SK-N-SH (cell line): Measurements from ENCODE around the gene WDR86. TPM values are rescaled to one million over a fixed set of nuclear protein-coding genes. Genes with fewer than 3 reads are reported as not detected.

Experiments used
- CTCF ChIA-PET: fragments of 300-600, 350-600 bp; formaldehyde crosslinking; extraction: SDS; loops from one replicate; lab custom pipeline; 2021; lab: Yijun Ruan, JAX
- POLR2A ChIA-PET: fragments of 350-600 bp; sonication (Branson Sonifier 250); formaldehyde crosslinking; extraction: SDS; loops from one replicate; lab custom pipeline; 2020; ENCODE audit warnings: antibody characterized with exemption, inconsistent platforms; lab: Yijun Ruan, JAX
- DNase-seq: peaks from one replicate; pipeline ENCODE4 v3.0.0; 2012
- H2AFZ ChIP-seq: fragments of 200-600 bp; sonication (generic); 2 replicates; pipeline ENCODE4 v1.8.1; 2016; ENCODE audit warnings: antibody characterized with exemption, mild to moderate bottlenecking, low read depth
- H3F3A ChIP-seq: fragments of 200-600 bp; sonication (generic); replicated peaks from 2 replicates; pipeline ENCODE3; 2016; ENCODE audit warnings: antibody characterized with exemption, mild to moderate bottlenecking; ENCODE audit not compliant: insufficient read depth
- H3K27ac ChIP-seq, 2 experiments: fragments of 200-500 bp in 1 of 2; fragments of 200-600 bp in 1 of 2; sonication (Bioruptor generic) in 1 of 2; sonication (generic), shearing (Covaris generic) in 1 of 2; 2 replicates each; pipeline versions ENCODE4 v1.5.1 to v1.6.1; 2014 to 2016; ENCODE audit warnings: low read depth in 2 of 2, inconsistent platforms in 1 of 2, low read length in 1 of 2, mild to moderate bottlenecking in 1 of 2, mixed read lengths in 1 of 2
- H3K27me3 ChIP-seq: fragments of 200-600 bp; sonication (generic), shearing (Covaris generic); 2 replicates; pipeline ENCODE4 v1.6.1; 2016; ENCODE audit warnings: mixed run types; ENCODE audit not compliant: insufficient read depth
- H3K36me3 ChIP-seq, 2 experiments: fragments of 200-500 bp in 1 of 2; fragments of 200-600 bp in 1 of 2; sonication (Bioruptor generic) in 1 of 2; sonication (generic) in 1 of 2; replicated peaks in 1 of 2; 2 replicates each; pipeline versions ENCODE3 to v1.5.1; 2014 to 2016; ENCODE audit warnings: low read length in 1 of 2, mild to moderate bottlenecking in 1 of 2; ENCODE audit not compliant: insufficient read depth in 2 of 2, control insufficient read depth in 1 of 2
- H3K4me1 ChIP-seq, 2 experiments: fragments of 200-500 bp in 1 of 2; fragments of 200-600 bp in 1 of 2; sonication (Bioruptor generic) in 1 of 2; sonication (generic), shearing (Covaris generic) in 1 of 2; 2 replicates each; pipeline versions ENCODE4 v1.5.1 to v1.6.1; 2014 to 2016; ENCODE audit warnings: low read depth in 1 of 2, low read length in 1 of 2, mixed run types in 1 of 2; ENCODE audit not compliant: insufficient read depth in 2 of 2, control insufficient read depth in 1 of 2
- H3K4me2 ChIP-seq: fragments of 200-600 bp; sonication (generic), shearing (Covaris generic); 2 replicates; pipeline ENCODE4 v1.6.1; 2017; ENCODE audit warnings: mixed run types
- H3K4me3 ChIP-seq, 2 experiments: fragments of 200-500 bp in 1 of 2; fragments of 200-600 bp in 1 of 2; sonication (Bioruptor generic) in 1 of 2; sonication (generic), shearing (Covaris generic) in 1 of 2; 2 replicates each; pipeline versions ENCODE4 v1.5.1 to v1.8.1; 2014 to 2016; ENCODE audit warnings: low read depth in 2 of 2, inconsistent platforms in 1 of 2, low read length in 1 of 2, mild to moderate bottlenecking in 1 of 2, mixed read lengths in 1 of 2, moderate library complexity in 1 of 2
- H3K79me2 ChIP-seq: fragments of 200-600 bp; sonication (generic); 2 replicates; pipeline ENCODE4 v1.8.1; 2017; ENCODE audit warnings: mild to moderate bottlenecking; ENCODE audit not compliant: insufficient read depth
- H3K9ac ChIP-seq: fragments of 200-600 bp; sonication (generic); 2 replicates; pipeline ENCODE4 v1.6.1; 2017; ENCODE audit warnings: mixed run types
- H3K9me2 ChIP-seq: fragments of 200-600 bp; sonication (generic); 2 replicates; pipeline ENCODE4 v1.6.1; 2017; ENCODE audit warnings: mixed run types
- H3K9me3 ChIP-seq: fragments of 200-600 bp; sonication (generic); 2 replicates; pipeline ENCODE4 v1.6.1; 2017; ENCODE audit warnings: mixed run types, mild to moderate bottlenecking, moderate library complexity
- H4K20me1 ChIP-seq: fragments of 200-600 bp; sonication (generic); 2 replicates; pipeline ENCODE4 v1.6.1; 2017; ENCODE audit warnings: mild to moderate bottlenecking, mixed run types; ENCODE audit not compliant: insufficient read depth
- ELF1 ChIP-seq: IDR thresholded peaks from 2 replicates; pipeline ENCODE4 v1.4.0; 2012
- EZH2phosphoT487 ChIP-seq: fragments of 200-600 bp; sonication (generic); IDR thresholded peaks from 2 replicates; pipeline ENCODE4 v1.6.1; 2017; ENCODE audit warnings: low read depth, mixed run types, mild to moderate bottlenecking, antibody characterized with exemption, moderate library complexity, borderline replicate concordance
- GATA2 ChIP-seq: sonication (generic); formaldehyde crosslinking; IDR thresholded peaks from 2 replicates; pipeline ENCODE4 v1.5.0; 2020; ENCODE audit warnings: mild to moderate bottlenecking, missing genetic modification reagents
- MAX ChIP-seq: IDR thresholded peaks from 2 replicates; pipeline ENCODE4 v1.4.0; 2012; ENCODE audit warnings: low read depth
- MXI1 ChIP-seq: IDR thresholded peaks from 2 replicates; pipeline ENCODE4 v1.6.1; 2012; ENCODE audit warnings: mild to moderate bottlenecking, low read depth, low read length, improper control_type of control experiment
- NFIC ChIP-seq: IDR thresholded peaks from 2 replicates; pipeline ENCODE4 v1.4.0; 2012; ENCODE audit warnings: borderline replicate concordance
- PBX3 ChIP-seq: IDR thresholded peaks from 2 replicates; pipeline ENCODE4; 2012
- POLR2AphosphoS5 ChIP-seq: IDR thresholded peaks from 2 replicates; pipeline ENCODE4 v1.6.1; 2012; ENCODE audit warnings: low read depth, low read length
- RAD21 ChIP-seq: IDR thresholded peaks from 2 replicates; pipeline ENCODE4 v1.6.1; 2012; ENCODE audit warnings: mild to moderate bottlenecking, low read length
- RFX5 ChIP-seq: IDR thresholded peaks from 2 replicates; pipeline ENCODE4 v1.6.1; 2012; ENCODE audit warnings: mild to moderate bottlenecking, improper control_type of control experiment, low read length
- SIN3A ChIP-seq: IDR thresholded peaks from 2 replicates; pipeline ENCODE4 v1.6.1; 2012; ENCODE audit warnings: low read depth, mild to moderate bottlenecking, low read length, moderate library complexity, borderline replicate concordance
- TCF12 ChIP-seq: IDR thresholded peaks from 2 replicates; pipeline ENCODE4 v1.4.0; 2012
- TEAD4 ChIP-seq: IDR thresholded peaks from 2 replicates; pipeline ENCODE4 v1.4.0; 2012; ENCODE audit warnings: mild to moderate bottlenecking, borderline replicate concordance; ENCODE audit not compliant: insufficient read depth
- USF1 ChIP-seq: IDR thresholded peaks from 2 replicates; pipeline ENCODE4 v1.4.0; 2012; ENCODE audit warnings: low read depth, borderline replicate concordance
- USF2 ChIP-seq: fragments of 150-350 bp; IDR thresholded peaks from 2 replicates; pipeline ENCODE4 v1.6.1; 2017; ENCODE audit warnings: antibody characterized with exemption, low read length, low read depth, borderline replicate concordance
- YY1 ChIP-seq: IDR thresholded peaks from 2 replicates; pipeline ENCODE4 v1.4.0; 2012; ENCODE audit warnings: low read depth, mild to moderate bottlenecking
- WGBS: methylation state at CpG from one replicate; pipeline ENCODE4 v1.1.6; 2017; ENCODE audit warnings: low lambda C conversion rate; 5-methylcytosine and 5-hydroxymethylcytosine counted together
- polyA plus RNA-seq, 3 experiments: library from polyadenylated mRNA; depleted of rRNA; stranded (reverse); fragments of >200 nt; gene quantifications; 2 replicates each; pipeline ENCODE4 v1.2.3, GENCODE V29; 2012

WDR86 gene
- polyA plus RNA-seq, 1 of the 3 experiments (the other 2 are of a cell fraction) = 1.0 TPM

- Histone ChIP-seq H4K20me1 (no peaks in the 10 kb centered on the region), H3K36me3 (no peaks in the 10 kb centered on the region), H3K4me1 (peaks cover 0 to 20% of the 10 kb centered on the region in 2 experiments; a peak in 2 of 4 replicates), H3K4me3 (no peak overlapping the region), H3K9ac (no peak overlapping the region), H3K79me2 (no peaks in the 10 kb centered on the region), H3K27ac (no peak overlapping the region), H3K9me3 (no peaks in the 10 kb centered on the region), H3K9me2 (no peaks in the 10 kb centered on the region), H3F3A (no peaks in the 10 kb centered on the region), H3K27me3 (no peaks in the 10 kb centered on the region; the same call in 1 of the 2 replicates), H3K4me2 (no peak overlapping the region), H2AFZ (no peak overlapping the region)
- WGBS = 72% methylated on average over 10 of the region's 17 CpGs
- ChIA-PET POLR2A (no interaction called here), CTCF (interaction anchor here (1.2 to 6.3 kb wide), 5 partner anchors 7 to 129 kb away, joined by 3 to 43 read pairs (median 4); no protein-coding TSS in a partner anchor)
- DNase-seq = no peak
- TF ChIP-seq TEAD4 (no peak), EZH2phosphoT487 (no peak), USF2 (no peak), GATA2 (CRISPR knock-in tag) (no peak), SIN3A (no peak), TCF12 (no peak), NFIC (no peak), USF1 (no peak), RFX5 (no peak), PBX3 (no peak), POLR2AphosphoS5 (no peak), RAD21 (no peak), MAX (no peak), ELF1 (no peak), YY1 (no peak), MXI1 (no peak)
These were observed 29.2 kb upstream of the WDR86 start for GRCh38 chr7:151438864-151439601.
